ENCODE results near the gene SLC38A9. TPM values are rescaled to one million over a fixed set of nuclear protein-coding genes. Genes with fewer than 3 reads are reported as not detected.

Gene SLC38A9
- total and polyA plus RNA-seq, 9 of the 15 experiments (the other 6 are each of a cell fraction or from before 2014, with no cell fraction given): 14.0 to 34.5 (median 20.7) TPM

- H3K79me2 ChIP-seq (ENCODE audit: control insufficient read depth, insufficient read depth, low read length): no peaks in the 10 kb centered on the region
- WGBS (ENCODE audit: insufficient coverage, low coverage, missing lambda C conversion rate): 34% methylated on average over 6 of the region's 6 CpGs
- H3K36me3 ChIP-seq (ENCODE audit: control insufficient read depth, insufficient read depth, low read length): no peaks in the 10 kb centered on the region
- in situ Hi-C loops (cut with MboI): no loop called here
- peaks cover 5 to 6% of the 10 kb centered on the region in 2 experiments; a peak in 2 of 5 replicates for H3K27me3 ChIP-seq (ENCODE audit: control insufficient read depth in 2 of 2, insufficient read depth in 2 of 2, low read length in 2 of 2)
- no peak for FAIRE-seq
- H2AFZ ChIP-seq (ENCODE audit: low read depth, low read length): no peak overlapping the region
- intact Hi-C loops (cut with micrococcal nuclease): no loop called here
- BruUV-seq (replicated peaks): no TSS peak
- no peaks in the 10 kb centered on the region for H3K4me1 ChIP-seq (replicated peaks in 1 of 2; ENCODE audit: control insufficient read depth in 2 of 2, insufficient read depth in 2 of 2, low read length in 2 of 2)
- no peak overlapping the region for H3K4me3 ChIP-seq
- no peak for DNase-seq (ENCODE audit: extremely low read depth in 1 of 4, low spot score in 3 of 4)
- H3K27ac ChIP-seq (ENCODE audit: extremely low read depth, low read depth, low read length): no peak overlapping the region
- CTCF ChIA-PET (ENCODE audit: low intra/inter-chr PET ratio): no interaction called here
- no peak for ATAC-seq
- H4K20me1 ChIP-seq (replicated peaks; ENCODE audit: control insufficient read depth, insufficient read depth, low read length): no peaks in the 10 kb centered on the region
- no peaks in the 10 kb centered on the region for H3K9me3 ChIP-seq (replicated peaks; ENCODE audit: control insufficient read depth, insufficient read depth, low read depth, low read length)
- no peak overlapping the region for H3K4me2 ChIP-seq (ENCODE audit: insufficient read depth, low read length)
- no peak overlapping the region for H3K9ac ChIP-seq (ENCODE audit: insufficient read depth in 1 of 2, low read depth in 2 of 2, low read length in 2 of 2)
- POLR2A ChIA-PET: interaction anchor here (0.6 to 0.7 kb wide), 2 partner anchors 19 to 77 kb away, joined by 3 to 4 read pairs; no protein-coding TSS in a partner anchor
- H3K9me1 ChIP-seq (ENCODE audit: control insufficient read depth, insufficient read depth, low read length): no peaks in the 10 kb centered on the region
- TF ChIP-seq GABPB2 (CRISPR knock-in tag; conservative IDR thresholded peaks at IDR 0.05) (no peak), FOSL1 (tag; conservative IDR thresholded peaks at IDR 0.05) (no peak), GTF2F1 (IDR thresholded peaks at IDR 0.05; ENCODE audit: low read depth, low read length) (no peak), ZNF184 (CRISPR knock-in tag; IDR thresholded peaks at IDR 0.05) (no peak), ZBTB8A (IDR thresholded peaks at IDR 0.05; ENCODE audit: partially characterized antibody) (no peak), ZNF77 (CRISPR knock-in tag; IDR thresholded peaks at IDR 0.05) (no peak), SMAD3 (CRISPR knock-in tag; conservative IDR thresholded peaks at IDR 0.05) (no peak), RBM25 (IDR thresholded peaks at IDR 0.05; ENCODE audit: low read depth, low read length, severe bottlenecking) (no peak), SRSF7 (optimal IDR thresholded peaks at IDR 0.05; ENCODE audit: low read depth, low read length) (no peak), ZNF445 (CRISPR knock-in tag; IDR thresholded peaks at IDR 0.05; ENCODE audit: low read depth) (no peak), SMARCE1 (IDR thresholded peaks at IDR 0.05) (no peak), RBM39 (optimal IDR thresholded peaks at IDR 0.05; ENCODE audit: low read depth, low read length) (no peak), NONO (IDR thresholded peaks at IDR 0.05; ENCODE audit: low read depth in 2 of 2, low read length in 1 of 2) (no peak), GMEB1 (CRISPR knock-in tag; IDR thresholded peaks at IDR 0.05) (no peak), HINFP (tag; conservative IDR thresholded peaks at IDR 0.05; ENCODE audit: low read depth) (no peak), THRAP3 (IDR thresholded peaks at IDR 0.05; ENCODE audit: borderline replicate concordance) (no peak)
- TF ChIP-seq, protein P1, sequence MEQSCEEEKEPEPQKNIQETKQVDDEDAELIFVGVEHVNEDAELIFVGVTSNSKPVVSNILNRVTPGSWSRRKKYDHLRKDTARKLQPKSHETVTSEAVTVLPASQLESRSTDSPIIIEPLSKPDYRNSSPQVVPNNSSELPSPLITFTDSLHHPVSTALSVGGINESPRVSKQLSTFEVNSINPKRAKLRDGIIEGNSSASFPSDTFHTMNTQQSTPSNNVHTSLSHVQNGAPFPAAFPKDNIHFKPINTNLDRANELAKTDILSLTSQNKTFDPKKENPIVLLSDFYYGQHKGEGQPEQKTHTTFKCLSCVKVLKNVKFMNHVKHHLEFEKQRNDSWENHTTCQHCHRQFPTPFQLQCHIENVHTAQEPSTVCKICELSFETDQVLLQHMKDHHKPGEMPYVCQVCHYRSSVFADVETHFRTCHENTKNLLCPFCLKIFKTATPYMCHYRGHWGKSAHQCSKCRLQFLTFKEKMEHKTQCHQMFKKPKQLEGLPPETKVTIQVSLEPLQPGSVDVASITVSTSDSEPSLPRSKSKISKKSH (CRISPR knock-in tag; IDR thresholded peaks at IDR 0.05): no peak
Observed at GRCh38 chr5:55620009-55620765, 91.9 kb downstream of the SLC38A9 start.
